ENCODE results near the gene MMP17.

MMP17 gene

DNA sequence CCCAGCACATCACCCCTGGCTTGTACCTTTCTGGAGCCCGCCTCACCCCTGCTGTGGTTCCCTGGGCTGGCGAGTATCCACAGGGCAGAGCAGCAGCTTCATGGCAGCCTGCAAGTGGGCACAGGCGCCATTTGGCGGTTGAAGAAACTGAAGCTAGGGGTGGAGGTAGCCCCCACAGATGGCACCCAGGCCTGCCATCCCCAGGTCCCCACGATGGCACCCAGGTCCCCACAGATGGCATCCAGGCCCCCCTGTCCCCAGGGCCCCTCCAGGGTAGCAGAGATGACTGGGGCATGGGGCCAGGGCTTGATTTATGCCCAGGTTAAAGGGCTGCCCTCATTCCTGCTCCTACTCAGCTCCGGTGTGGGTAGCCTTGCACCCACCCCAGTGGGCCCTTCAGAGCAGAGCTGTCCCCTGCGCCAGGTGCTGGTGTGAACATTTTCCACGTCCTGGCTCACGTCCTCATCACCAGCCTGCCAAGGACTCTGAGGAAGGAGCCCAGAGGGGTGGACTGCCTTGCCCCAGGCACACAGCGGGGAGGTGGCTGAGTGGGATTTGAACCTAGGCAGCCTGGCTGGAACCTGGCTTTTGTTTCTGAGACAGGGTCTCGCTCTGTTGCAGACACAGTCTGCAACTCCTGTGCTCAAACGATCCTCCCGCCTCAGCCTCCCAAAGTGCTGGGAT is 8.7 kb downstream of the MMP17 start:
- TF ChIP-seq SETDB1 (IDR thresholded peaks at IDR 0.05; ENCODE audit: insufficient read length, low read length) = no peak
- TF ChIP-seq ZNF660 (tag by site-specific recombination; IDR thresholded peaks at IDR 0.05) = no peak
- ChIA-PET POLR2A (interaction anchor here (0.6 kb wide), 1 partner anchor 91 kb away, joined by 3 read pairs; no protein-coding TSS in a partner anchor), CTCF (interaction anchor here (0.7 to 1.3 kb wide), 4 partner anchors 26 to 166 kb away, joined by 3 to 7 read pairs (median 4); no protein-coding TSS in a partner anchor)
- H3K27ac ChIP-seq (ENCODE audit: extremely low read depth, low read depth, low read length) = no peak overlapping the region
- H3K36me3 ChIP-seq (ENCODE audit: control insufficient read depth in 2 of 2, insufficient read depth in 1 of 2, low read length in 2 of 2) = no peaks in the 10 kb centered on the region
- H3K9me3 ChIP-seq (ENCODE audit: control insufficient read depth, insufficient read depth, low read depth, low read length) = no peaks in the 10 kb centered on the region
- H3K4me3 ChIP-seq (ENCODE audit: low read depth, low read length) = no peak overlapping the region
- H3K4me1 ChIP-seq (ENCODE audit: control insufficient read depth, insufficient read depth, low read length) = no peaks in the 10 kb centered on the region

DNA sequence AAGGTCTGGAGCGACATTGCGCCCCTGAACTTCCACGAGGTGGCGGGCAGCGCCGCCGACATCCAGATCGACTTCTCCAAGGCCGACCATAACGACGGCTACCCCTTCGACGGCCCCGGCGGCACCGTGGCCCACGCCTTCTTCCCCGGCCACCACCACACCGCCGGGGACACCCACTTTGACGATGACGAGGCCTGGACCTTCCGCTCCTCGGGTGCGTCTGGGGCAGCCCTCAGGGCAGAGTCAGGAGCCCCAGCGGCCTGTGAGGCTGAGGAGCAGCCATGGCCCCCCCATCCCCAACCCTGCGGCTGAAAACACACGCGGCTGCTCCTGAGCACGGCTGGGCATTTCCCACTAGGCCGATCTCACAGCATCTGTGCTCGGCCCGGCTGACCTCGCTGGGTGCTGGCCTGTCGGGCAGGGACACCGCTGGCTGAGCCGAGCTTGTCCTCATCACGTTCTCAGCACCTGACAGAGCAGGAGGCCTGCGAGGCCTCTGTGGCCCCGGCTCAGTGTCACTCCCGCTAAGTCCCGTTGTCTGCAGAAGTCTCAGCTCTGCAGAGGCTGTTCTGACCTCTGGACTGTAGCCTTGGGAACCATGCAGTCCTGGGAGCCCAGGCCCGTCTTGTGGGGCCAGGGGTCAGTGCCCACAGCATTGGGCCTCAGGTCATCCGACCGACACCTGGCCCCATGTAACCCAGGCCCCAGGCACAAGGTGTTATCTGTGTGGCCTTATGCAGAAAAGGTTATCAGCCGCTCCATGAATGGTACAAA is 12.6 kb downstream of the MMP17 start:
- ChIA-PET POLR2A (no interaction called here), CTCF (no interaction called here)
- H3K4me3 ChIP-seq (ENCODE audit: low read depth, low read length) = no peak overlapping the region
- H3K27ac ChIP-seq (ENCODE audit: extremely low read depth, low read depth, low read length) = no peak overlapping the region
- no peaks in the 10 kb centered on the region for H3K9me3 ChIP-seq (ENCODE audit: control insufficient read depth, insufficient read depth, low read depth, low read length)
- H3K36me3 ChIP-seq (ENCODE audit: control insufficient read depth in 2 of 2, insufficient read depth in 1 of 2, low read length in 2 of 2) = peaks cover 0 to 3% of the 10 kb centered on the region in 2 experiments; a peak in 1 of 3 replicates
- H3K4me1 ChIP-seq (ENCODE audit: control insufficient read depth, insufficient read depth, low read length) = no peaks in the 10 kb centered on the region
- TF ChIP-seq ZNF777 (tag by site-specific recombination; IDR thresholded peaks at IDR 0.05; ENCODE audit: borderline replicate concordance) = no peak
- TF ChIP-seq ZNF391 (tag by site-specific recombination; IDR thresholded peaks at IDR 0.05; ENCODE audit: borderline replicate concordance, low read depth) = no peak
- no peak for TF ChIP-seq YY1 (tag by site-specific recombination; IDR thresholded peaks at IDR 0.05)
- TF ChIP-seq ZNF350 (tag by site-specific recombination; IDR thresholded peaks at IDR 0.05) = no peak
- TF ChIP-seq, protein P1, sequence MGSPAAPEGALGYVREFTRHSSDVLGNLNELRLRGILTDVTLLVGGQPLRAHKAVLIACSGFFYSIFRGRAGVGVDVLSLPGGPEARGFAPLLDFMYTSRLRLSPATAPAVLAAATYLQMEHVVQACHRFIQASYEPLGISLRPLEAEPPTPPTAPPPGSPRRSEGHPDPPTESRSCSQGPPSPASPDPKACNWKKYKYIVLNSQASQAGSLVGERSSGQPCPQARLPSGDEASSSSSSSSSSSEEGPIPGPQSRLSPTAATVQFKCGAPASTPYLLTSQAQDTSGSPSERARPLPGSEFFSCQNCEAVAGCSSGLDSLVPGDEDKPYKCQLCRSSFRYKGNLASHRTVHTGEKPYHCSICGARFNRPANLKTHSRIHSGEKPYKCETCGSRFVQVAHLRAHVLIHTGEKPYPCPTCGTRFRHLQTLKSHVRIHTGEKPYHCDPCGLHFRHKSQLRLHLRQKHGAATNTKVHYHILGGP (tag by site-specific recombination; IDR thresholded peaks at IDR 0.05) = no peak
- TF ChIP-seq, protein P2, sequence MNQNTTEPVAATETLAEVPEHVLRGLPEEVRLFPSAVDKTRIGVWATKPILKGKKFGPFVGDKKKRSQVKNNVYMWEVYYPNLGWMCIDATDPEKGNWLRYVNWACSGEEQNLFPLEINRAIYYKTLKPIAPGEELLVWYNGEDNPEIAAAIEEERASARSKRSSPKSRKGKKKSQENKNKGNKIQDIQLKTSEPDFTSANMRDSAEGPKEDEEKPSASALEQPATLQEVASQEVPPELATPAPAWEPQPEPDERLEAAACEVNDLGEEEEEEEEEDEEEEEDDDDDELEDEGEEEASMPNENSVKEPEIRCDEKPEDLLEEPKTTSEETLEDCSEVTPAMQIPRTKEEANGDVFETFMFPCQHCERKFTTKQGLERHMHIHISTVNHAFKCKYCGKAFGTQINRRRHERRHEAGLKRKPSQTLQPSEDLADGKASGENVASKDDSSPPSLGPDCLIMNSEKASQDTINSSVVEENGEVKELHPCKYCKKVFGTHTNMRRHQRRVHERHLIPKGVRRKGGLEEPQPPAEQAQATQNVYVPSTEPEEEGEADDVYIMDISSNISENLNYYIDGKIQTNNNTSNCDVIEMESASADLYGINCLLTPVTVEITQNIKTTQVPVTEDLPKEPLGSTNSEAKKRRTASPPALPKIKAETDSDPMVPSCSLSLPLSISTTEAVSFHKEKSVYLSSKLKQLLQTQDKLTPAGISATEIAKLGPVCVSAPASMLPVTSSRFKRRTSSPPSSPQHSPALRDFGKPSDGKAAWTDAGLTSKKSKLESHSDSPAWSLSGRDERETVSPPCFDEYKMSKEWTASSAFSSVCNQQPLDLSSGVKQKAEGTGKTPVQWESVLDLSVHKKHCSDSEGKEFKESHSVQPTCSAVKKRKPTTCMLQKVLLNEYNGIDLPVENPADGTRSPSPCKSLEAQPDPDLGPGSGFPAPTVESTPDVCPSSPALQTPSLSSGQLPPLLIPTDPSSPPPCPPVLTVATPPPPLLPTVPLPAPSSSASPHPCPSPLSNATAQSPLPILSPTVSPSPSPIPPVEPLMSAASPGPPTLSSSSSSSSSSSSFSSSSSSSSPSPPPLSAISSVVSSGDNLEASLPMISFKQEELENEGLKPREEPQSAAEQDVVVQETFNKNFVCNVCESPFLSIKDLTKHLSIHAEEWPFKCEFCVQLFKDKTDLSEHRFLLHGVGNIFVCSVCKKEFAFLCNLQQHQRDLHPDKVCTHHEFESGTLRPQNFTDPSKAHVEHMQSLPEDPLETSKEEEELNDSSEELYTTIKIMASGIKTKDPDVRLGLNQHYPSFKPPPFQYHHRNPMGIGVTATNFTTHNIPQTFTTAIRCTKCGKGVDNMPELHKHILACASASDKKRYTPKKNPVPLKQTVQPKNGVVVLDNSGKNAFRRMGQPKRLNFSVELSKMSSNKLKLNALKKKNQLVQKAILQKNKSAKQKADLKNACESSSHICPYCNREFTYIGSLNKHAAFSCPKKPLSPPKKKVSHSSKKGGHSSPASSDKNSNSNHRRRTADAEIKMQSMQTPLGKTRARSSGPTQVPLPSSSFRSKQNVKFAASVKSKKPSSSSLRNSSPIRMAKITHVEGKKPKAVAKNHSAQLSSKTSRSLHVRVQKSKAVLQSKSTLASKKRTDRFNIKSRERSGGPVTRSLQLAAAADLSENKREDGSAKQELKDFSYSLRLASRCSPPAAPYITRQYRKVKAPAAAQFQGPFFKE (tag by site-specific recombination; IDR thresholded peaks at IDR 0.05; ENCODE audit: borderline replicate concordance) = no peak
- no peak for TF ChIP-seq ZNF341 (tag by site-specific recombination; IDR thresholded peaks at IDR 0.05; ENCODE audit: low read depth)
- TF ChIP-seq ZNF426 (tag by site-specific recombination; IDR thresholded peaks at IDR 0.05) = no peak
- no peak for TF ChIP-seq ZXDB (tag by site-specific recombination; IDR thresholded peaks at IDR 0.05)
- no peak for TF ChIP-seq KLF9 (tag by site-specific recombination; IDR thresholded peaks at IDR 0.05; ENCODE audit: low read depth)
- TF ChIP-seq, protein P3, sequence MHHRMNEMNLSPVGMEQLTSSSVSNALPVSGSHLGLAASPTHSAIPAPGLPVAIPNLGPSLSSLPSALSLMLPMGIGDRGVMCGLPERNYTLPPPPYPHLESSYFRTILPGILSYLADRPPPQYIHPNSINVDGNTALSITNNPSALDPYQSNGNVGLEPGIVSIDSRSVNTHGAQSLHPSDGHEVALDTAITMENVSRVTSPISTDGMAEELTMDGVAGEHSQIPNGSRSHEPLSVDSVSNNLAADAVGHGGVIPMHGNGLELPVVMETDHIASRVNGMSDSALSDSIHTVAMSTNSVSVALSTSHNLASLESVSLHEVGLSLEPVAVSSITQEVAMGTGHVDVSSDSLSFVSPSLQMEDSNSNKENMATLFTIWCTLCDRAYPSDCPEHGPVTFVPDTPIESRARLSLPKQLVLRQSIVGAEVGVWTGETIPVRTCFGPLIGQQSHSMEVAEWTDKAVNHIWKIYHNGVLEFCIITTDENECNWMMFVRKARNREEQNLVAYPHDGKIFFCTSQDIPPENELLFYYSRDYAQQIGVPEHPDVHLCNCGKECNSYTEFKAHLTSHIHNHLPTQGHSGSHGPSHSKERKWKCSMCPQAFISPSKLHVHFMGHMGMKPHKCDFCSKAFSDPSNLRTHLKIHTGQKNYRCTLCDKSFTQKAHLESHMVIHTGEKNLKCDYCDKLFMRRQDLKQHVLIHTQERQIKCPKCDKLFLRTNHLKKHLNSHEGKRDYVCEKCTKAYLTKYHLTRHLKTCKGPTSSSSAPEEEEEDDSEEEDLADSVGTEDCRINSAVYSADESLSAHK (tag by site-specific recombination; IDR thresholded peaks at IDR 0.05) = no peak
- TF ChIP-seq ZNF610 (tag by site-specific recombination; IDR thresholded peaks at IDR 0.05; ENCODE audit: borderline replicate concordance) = no peak
- TF ChIP-seq ZNF10 (tag by site-specific recombination; IDR thresholded peaks at IDR 0.05) = no peak
- TF ChIP-seq ZNF138 (tag by site-specific recombination; IDR thresholded peaks at IDR 0.05; ENCODE audit: borderline replicate concordance) = no peak
